ENCODE data around the gene CMYA5.
"Not testable (repeated sequence)": the region's sequence is repeated elsewhere in the genome, so short reads cannot be mapped to it uniquely, and the experiment has no call there.

CMYA5 gene

GRCh38 chr5:79689541-79690466 is at the start of gene CMYA5:
Gene CMYA5 (plus strand): TSS chr5:79689836. CDS start chr5:79689908, 72 bp downstream.
- H3K4me1 ChIP-seq (ENCODE audit: control insufficient read depth in 2 of 2, insufficient read depth in 2 of 2, low read length in 2 of 2): no peaks in the 10 kb centered on the region
- H3K4me3 ChIP-seq (ENCODE audit: low read length in 2 of 2): peak within 1 kb of the TSS; percentile 33 to 34
- peak within 1 kb of the TSS in 1 of 2 donors; percentile 22 for H3K9ac ChIP-seq (ENCODE audit: low read depth in 1 of 2, low read length in 2 of 2)
- no peak within 1 kb of the TSS for H3K27ac ChIP-seq (ENCODE audit: low read depth in 2 of 2, low read length in 2 of 2)
- no peaks in the 10 kb centered on the region for H3K27me3 ChIP-seq (ENCODE audit: control insufficient read depth in 2 of 2, insufficient read depth in 2 of 2, low read length in 2 of 2)
- H3K36me3 ChIP-seq (ENCODE audit: control insufficient read depth in 2 of 2, insufficient read depth in 2 of 2, low read length in 2 of 2): peaks cover 0 to 10% of the 10 kb centered on the region in 2 donors
- H3K9me3 ChIP-seq (ENCODE audit: control insufficient read depth in 2 of 2, low read length in 2 of 2): no peaks in the 10 kb centered on the region

GRCh38 chr5:79640571-79641055 is 49.0 kb upstream of the CMYA5 start:
- Histone ChIP-seq H3K36me3 (ENCODE audit: control insufficient read depth in 2 of 2, insufficient read depth in 2 of 2, low read length in 2 of 2) (peaks cover 12 to 44% of the 10 kb centered on the region in 2 donors), H3K27me3 (ENCODE audit: control insufficient read depth in 2 of 2, insufficient read depth in 2 of 2, low read length in 2 of 2) (no peaks in the 10 kb centered on the region), H3K4me3 (ENCODE audit: low read length in 2 of 2) (no peak overlapping the region), H3K4me1 (ENCODE audit: control insufficient read depth in 2 of 2, insufficient read depth in 2 of 2, low read length in 2 of 2) (no peaks in the 10 kb centered on the region), H3K27ac (ENCODE audit: low read depth in 2 of 2, low read length in 2 of 2) (no peak overlapping the region), H3K9me3 (ENCODE audit: control insufficient read depth in 2 of 2, low read length in 2 of 2) (no peaks in the 10 kb centered on the region), H3K9ac (ENCODE audit: low read depth in 1 of 2, low read length in 2 of 2) (no peak overlapping the region)

- Histone ChIP-seq H3K27ac (ENCODE audit: low read depth in 2 of 2, low read length in 2 of 2) (no peak overlapping the region), H3K9me3 (ENCODE audit: control insufficient read depth in 2 of 2, low read length in 2 of 2) (no peaks in the 10 kb centered on the region), H3K9ac (ENCODE audit: low read depth in 1 of 2, low read length in 2 of 2) (no peak overlapping the region), H3K27me3 (ENCODE audit: control insufficient read depth in 2 of 2, insufficient read depth in 2 of 2, low read length in 2 of 2) (no peaks in the 10 kb centered on the region), H3K4me3 (ENCODE audit: low read length in 2 of 2) (no peak overlapping the region), H3K36me3 (ENCODE audit: control insufficient read depth in 2 of 2, insufficient read depth in 2 of 2, low read length in 2 of 2) (peaks cover 20 to 51% of the 10 kb centered on the region in 2 donors), H3K4me1 (ENCODE audit: control insufficient read depth in 2 of 2, insufficient read depth in 2 of 2, low read length in 2 of 2) (no peaks in the 10 kb centered on the region)
Observed at GRCh38 chr5:79641414-79641813, 48.2 kb upstream of the CMYA5 start.

GRCh38 chr5:79642210-79642609 is 47.4 kb upstream of the CMYA5 start:
- Histone ChIP-seq H3K27ac (ENCODE audit: low read depth in 2 of 2, low read length in 2 of 2) (no peak overlapping the region), H3K4me1 (ENCODE audit: control insufficient read depth in 2 of 2, insufficient read depth in 2 of 2, low read length in 2 of 2) (no peaks in the 10 kb centered on the region), H3K4me3 (ENCODE audit: low read length in 2 of 2) (no peak overlapping the region), H3K9ac (ENCODE audit: low read depth in 1 of 2, low read length in 2 of 2) (no peak overlapping the region), H3K36me3 (ENCODE audit: control insufficient read depth in 2 of 2, insufficient read depth in 2 of 2, low read length in 2 of 2) (peaks cover 20 to 54% of the 10 kb centered on the region in 2 donors), H3K9me3 (ENCODE audit: control insufficient read depth in 2 of 2, low read length in 2 of 2) (no peaks in the 10 kb centered on the region), H3K27me3 (ENCODE audit: control insufficient read depth in 2 of 2, insufficient read depth in 2 of 2, low read length in 2 of 2) (no peaks in the 10 kb centered on the region)

GRCh38 chr5:79653843-79654242 is 35.8 kb upstream of the CMYA5 start:
- no peak overlapping the region for H3K27ac ChIP-seq (ENCODE audit: low read depth in 2 of 2, low read length in 2 of 2)
- no peaks in the 10 kb centered on the region for H3K9me3 ChIP-seq (ENCODE audit: control insufficient read depth in 2 of 2, low read length in 2 of 2)
- no peaks in the 10 kb centered on the region for H3K4me1 ChIP-seq (ENCODE audit: control insufficient read depth in 2 of 2, insufficient read depth in 2 of 2, low read length in 2 of 2)
- no peak overlapping the region for H3K4me3 ChIP-seq (ENCODE audit: low read length in 2 of 2)
- H3K36me3 ChIP-seq (ENCODE audit: control insufficient read depth in 2 of 2, insufficient read depth in 2 of 2, low read length in 2 of 2): peaks cover 22 to 25% of the 10 kb centered on the region in 2 donors
- H3K27me3 ChIP-seq (ENCODE audit: control insufficient read depth in 2 of 2, insufficient read depth in 2 of 2, low read length in 2 of 2): no peaks in the 10 kb centered on the region
- H3K9ac ChIP-seq (ENCODE audit: low read depth in 1 of 2, low read length in 2 of 2): no peak overlapping the region

GRCh38 chr5:79663212-79663611 is 26.4 kb upstream of the CMYA5 start:
- no peak overlapping the region for H3K4me3 ChIP-seq (ENCODE audit: low read length in 2 of 2)
- H3K9ac ChIP-seq (ENCODE audit: low read depth in 1 of 2, low read length in 2 of 2): no peak overlapping the region
- no peaks in the 10 kb centered on the region for H3K27me3 ChIP-seq (ENCODE audit: control insufficient read depth in 2 of 2, insufficient read depth in 2 of 2, low read length in 2 of 2)
- H3K4me1 ChIP-seq (ENCODE audit: control insufficient read depth in 2 of 2, insufficient read depth in 2 of 2, low read length in 2 of 2): no peaks in the 10 kb centered on the region
- H3K27ac ChIP-seq (ENCODE audit: low read depth in 2 of 2, low read length in 2 of 2): no peak overlapping the region
- H3K9me3 ChIP-seq (ENCODE audit: control insufficient read depth in 2 of 2, low read length in 2 of 2): no peaks in the 10 kb centered on the region
- peaks cover 20 to 32% of the 10 kb centered on the region in 2 donors for H3K36me3 ChIP-seq (ENCODE audit: control insufficient read depth in 2 of 2, insufficient read depth in 2 of 2, low read length in 2 of 2)

GRCh38 chr5:79666758-79667157 is 22.9 kb upstream of the CMYA5 start:
- no peak overlapping the region for H3K27ac ChIP-seq (ENCODE audit: low read depth in 2 of 2, low read length in 2 of 2)
- H3K4me3 ChIP-seq (ENCODE audit: low read length in 2 of 2): no peak overlapping the region
- H3K9ac ChIP-seq (ENCODE audit: low read depth in 1 of 2, low read length in 2 of 2): no peak overlapping the region
- H3K27me3 ChIP-seq (ENCODE audit: control insufficient read depth in 2 of 2, insufficient read depth in 2 of 2, low read length in 2 of 2): no peaks in the 10 kb centered on the region
- peaks cover 9 to 20% of the 10 kb centered on the region in 2 donors for H3K36me3 ChIP-seq (ENCODE audit: control insufficient read depth in 2 of 2, insufficient read depth in 2 of 2, low read length in 2 of 2)
- no peaks in the 10 kb centered on the region for H3K4me1 ChIP-seq (ENCODE audit: control insufficient read depth in 2 of 2, insufficient read depth in 2 of 2, low read length in 2 of 2)
- H3K9me3 ChIP-seq (ENCODE audit: control insufficient read depth in 2 of 2, low read length in 2 of 2): no peaks in the 10 kb centered on the region

GRCh38 chr5:79672392-79672791 is 17.2 kb upstream of the CMYA5 start:
- H3K4me3 ChIP-seq (ENCODE audit: low read length in 2 of 2): no peak overlapping the region
- H3K36me3 ChIP-seq (ENCODE audit: control insufficient read depth in 2 of 2, insufficient read depth in 2 of 2, low read length in 2 of 2): peaks cover 12 to 16% of the 10 kb centered on the region in 2 donors
- no peak overlapping the region for H3K9ac ChIP-seq (ENCODE audit: low read depth in 1 of 2, low read length in 2 of 2)
- no peaks in the 10 kb centered on the region for H3K9me3 ChIP-seq (ENCODE audit: control insufficient read depth in 2 of 2, low read length in 2 of 2)
- H3K27me3 ChIP-seq (ENCODE audit: control insufficient read depth in 2 of 2, insufficient read depth in 2 of 2, low read length in 2 of 2): no peaks in the 10 kb centered on the region
- no peaks in the 10 kb centered on the region for H3K4me1 ChIP-seq (ENCODE audit: control insufficient read depth in 2 of 2, insufficient read depth in 2 of 2, low read length in 2 of 2)
- no peak overlapping the region for H3K27ac ChIP-seq (ENCODE audit: low read depth in 2 of 2, low read length in 2 of 2)

- not testable (repeated sequence) for H3K9me3 ChIP-seq (ENCODE audit: control insufficient read depth in 2 of 2, low read length in 2 of 2); H3K27ac ChIP-seq (ENCODE audit: low read depth in 2 of 2, low read length in 2 of 2); H3K9ac ChIP-seq (ENCODE audit: low read depth in 1 of 2, low read length in 2 of 2); H3K4me3 ChIP-seq (ENCODE audit: low read length in 2 of 2); H3K27me3 ChIP-seq (ENCODE audit: control insufficient read depth in 2 of 2, insufficient read depth in 2 of 2, low read length in 2 of 2); H3K4me1 ChIP-seq (ENCODE audit: control insufficient read depth in 2 of 2, insufficient read depth in 2 of 2, low read length in 2 of 2)
- H3K36me3 ChIP-seq (ENCODE audit: control insufficient read depth in 2 of 2, insufficient read depth in 2 of 2, low read length in 2 of 2): peaks cover 11 to 26% of the 10 kb centered on the region in 2 donors
Observed at GRCh38 chr5:79676354-79676753, 13.3 kb upstream of the CMYA5 start.

- H3K9me3 ChIP-seq (ENCODE audit: control insufficient read depth in 2 of 2, low read length in 2 of 2); H3K4me1 ChIP-seq (ENCODE audit: control insufficient read depth in 2 of 2, insufficient read depth in 2 of 2, low read length in 2 of 2): not testable (repeated sequence)
Observed at GRCh38 chr5:79682102-79682501, 7.5 kb upstream of the CMYA5 start.

More at GRCh38 chr5:79682102-79682501, 7.5 kb upstream of the CMYA5 start:
- H3K27me3 ChIP-seq (ENCODE audit: control insufficient read depth in 2 of 2, insufficient read depth in 2 of 2, low read length in 2 of 2); H3K27ac ChIP-seq (ENCODE audit: low read depth in 2 of 2, low read length in 2 of 2); H3K9ac ChIP-seq (ENCODE audit: low read depth in 1 of 2, low read length in 2 of 2); H3K4me3 ChIP-seq (ENCODE audit: low read length in 2 of 2): not testable (repeated sequence)
- peaks cover 35% of the 10 kb centered on the region in 2 donors for H3K36me3 ChIP-seq (ENCODE audit: control insufficient read depth in 2 of 2, insufficient read depth in 2 of 2, low read length in 2 of 2)

Measured in mucosa of rectum (tissue), 2 donors.